WI38 (cell line): ENCODE data around the gene TRAF2.

Experiments
- H3K4me3 ChIP-seq: 2 replicates; pipeline ENCODE4 v1.5.1; 2011; ENCODE audit warnings: low read depth, mild to moderate bottlenecking, control low read depth, low read length
- CTCF ChIP-seq: IDR thresholded peaks from 2 replicates; pipeline ENCODE4 v1.5.1; 2012; ENCODE audit warnings: low read depth, mild to moderate bottlenecking, control low read depth, low read length

Gene TRAF2

GRCh38 chr9:136858844-136859757 is 27.2 kb upstream of the TRAF2 start:
- no peak for TF ChIP-seq CTCF
- no peak overlapping the region for H3K4me3 ChIP-seq

GRCh38 chr9:136860529-136860928 is 25.8 kb upstream of the TRAF2 start:
- no peak overlapping the region for H3K4me3 ChIP-seq

GRCh38 chr9:136860933-136861873 is 25.1 kb upstream of the TRAF2 start:
- no peak for TF ChIP-seq CTCF
- no peak overlapping the region for H3K4me3 ChIP-seq

More at GRCh38 chr9:136860529-136860928, 25.8 kb upstream of the TRAF2 start:
- no peak for TF ChIP-seq CTCF

GRCh38 chr9:136861874-136862457 is 24.4 kb upstream of the TRAF2 start:
- no peak overlapping the region for H3K4me3 ChIP-seq
- no peak for TF ChIP-seq CTCF

GRCh38 chr9:136862849-136863622 is 23.3 kb upstream of the TRAF2 start:
- TF ChIP-seq CTCF = no peak
- H3K4me3 ChIP-seq = no peak overlapping the region

- no peak overlapping the region for H3K4me3 ChIP-seq
These were observed 22.6 kb upstream of the TRAF2 start for GRCh38 chr9:136863623-136864273.

More at GRCh38 chr9:136863623-136864273, 22.6 kb upstream of the TRAF2 start:
- no peak for TF ChIP-seq CTCF
